CD14-positive monocyte (primary cell): ENCODE data around the gene DTX1. TPM values are rescaled to one million over a fixed set of nuclear protein-coding genes. Genes with fewer than 3 reads are reported as not detected.

Experiments used
- DNase-seq, 3 donors: peaks; one replicate each; pipeline ENCODE4 v3.0.0-alpha.2; 2011 to 2022
- H2AFZ ChIP-seq: 2 replicates; pipeline ENCODE4 v1.6.0; 2012; ENCODE audit warnings: mild to moderate bottlenecking, low read depth, low read length, inconsistent platforms; ENCODE audit not compliant: insufficient read depth, poor library complexity, severe bottlenecking
- H3K27ac ChIP-seq, 2 donors: 1 replicate in 1 of 2; 2 replicates in 1 of 2; pipeline ENCODE4 v1.5.1; 2012 to 2013; ENCODE audit warnings: low read length in 2 of 2, control low read depth in 1 of 2, inconsistent platforms in 1 of 2, low read depth in 1 of 2, mild to moderate bottlenecking in 1 of 2
- H3K27me3 ChIP-seq, 2 donors: one replicate each; pipeline versions ENCODE4 v1.6.0 to v1.6.1; 2011 to 2013; ENCODE audit warnings: low read length in 2 of 2; ENCODE audit not compliant: control insufficient read depth in 2 of 2, insufficient read depth in 2 of 2
- H3K36me3 ChIP-seq, 2 donors: replicated peaks in 1 of 2; 1 replicate in 1 of 2; 2 replicates in 1 of 2; pipeline versions ENCODE4 v1.5.1 to v1.6.1; 2012 to 2013; ENCODE audit warnings: low read length in 2 of 2, control low read depth in 1 of 2, inconsistent platforms in 1 of 2, mild to moderate bottlenecking in 1 of 2; ENCODE audit not compliant: insufficient read depth in 2 of 2, control insufficient read depth in 1 of 2
- H3K4me1 ChIP-seq, 2 donors: 1 replicate in 1 of 2; 2 replicates in 1 of 2; pipeline versions ENCODE4 v1.5.1 to v1.6.1; 2012 to 2013; ENCODE audit warnings: low read length in 2 of 2, control low read depth in 1 of 2, inconsistent platforms in 1 of 2, mild to moderate bottlenecking in 1 of 2, moderate library complexity in 1 of 2; ENCODE audit not compliant: insufficient read depth in 2 of 2, control insufficient read depth in 1 of 2
- H3K4me2 ChIP-seq: replicated peaks from 2 replicates; pipeline ENCODE3; 2012; ENCODE audit warnings: low read length, moderate library complexity, mild to moderate bottlenecking; ENCODE audit not compliant: poor library complexity, severe bottlenecking; ENCODE audit errors: extremely low read depth
- H3K4me3 ChIP-seq, 3 experiments: fragments of 200-600 bp in 1 of 3; sonication (generic) in 1 of 3; replicated peaks in 1 of 3; 1 replicate in 2 of 3; 2 replicates in 1 of 3; pipeline ENCODE4 v1.5.1; 2011 to 2013; ENCODE audit warnings: low read length in 3 of 3, mild to moderate bottlenecking in 3 of 3, control low read depth in 2 of 3, low read depth in 2 of 3, inconsistent platforms in 1 of 3, moderate library complexity in 1 of 3
- H3K79me2 ChIP-seq: 2 replicates; pipeline ENCODE4 v1.6.0; 2012; ENCODE audit warnings: mild to moderate bottlenecking, control low read depth, inconsistent platforms, low read length, moderate library complexity; ENCODE audit not compliant: insufficient read depth
- H3K9ac ChIP-seq: 2 replicates; pipeline ENCODE4 v1.6.0; 2017; ENCODE audit warnings: low read length, mild to moderate bottlenecking; ENCODE audit not compliant: insufficient read depth, poor library complexity, severe bottlenecking
- H3K9me3 ChIP-seq, 2 donors: replicated peaks in 1 of 2; 1 replicate in 1 of 2; 2 replicates in 1 of 2; pipeline versions ENCODE4 v1.5.1 to v1.6.1; 2012 to 2013; ENCODE audit warnings: low read length in 2 of 2, control low read depth in 1 of 2; ENCODE audit not compliant: control insufficient read depth in 1 of 2, insufficient read depth in 1 of 2
- H4K20me1 ChIP-seq: 2 replicates; pipeline ENCODE4 v1.6.0; 2012; ENCODE audit warnings: mild to moderate bottlenecking, low read length, control low read depth, moderate library complexity; ENCODE audit not compliant: insufficient read depth
- H3K27ac Mint-ChIP-seq, 7 donors: one replicate each; pipeline ENCODE4 v1.8.0; 2020; ENCODE audit warnings: mild to moderate bottlenecking in 7 of 7, mixed read lengths in 7 of 7, moderate library complexity in 6 of 7, inconsistent platforms in 2 of 7
- H3K27me3 Mint-ChIP-seq, 3 donors: one replicate each; pipeline ENCODE4 v1.8.0; 2021 to 2022; ENCODE audit warnings: low read depth in 3 of 3, mild to moderate bottlenecking in 3 of 3, mixed read lengths in 3 of 3, moderate library complexity in 3 of 3, inconsistent platforms in 1 of 3
- H3K36me3 Mint-ChIP-seq, 2 donors: one replicate each; pipeline ENCODE4 v1.8.0; 2020; ENCODE audit warnings: mixed read lengths in 2 of 2, inconsistent platforms in 1 of 2, mild to moderate bottlenecking in 1 of 2
- H3K4me1 Mint-ChIP-seq: one replicate; pipeline ENCODE4 v1.8.0; 2020; ENCODE audit warnings: mild to moderate bottlenecking, mixed read lengths
- H3K4me3 Mint-ChIP-seq, 2 donors: one replicate each; pipeline ENCODE4 v1.8.0; 2020; ENCODE audit warnings: mild to moderate bottlenecking in 2 of 2, mixed read lengths in 2 of 2, moderate library complexity in 1 of 2
- H3K9me3 Mint-ChIP-seq, 7 donors: one replicate each; pipeline ENCODE4 v1.8.0; 2020 to 2022; ENCODE audit warnings: mixed read lengths in 7 of 7, mild to moderate bottlenecking in 6 of 7, moderate library complexity in 6 of 7, inconsistent platforms in 2 of 7
- CTCF ChIP-seq: fragments of 200-600 bp; IDR thresholded peaks from one replicate; pipeline ENCODE4 v1.8.0; 2022; ENCODE audit warnings: antibody characterized with exemption, mild to moderate bottlenecking
- WGBS: methylation state at CpG from one replicate; pipeline ENCODE4 v1.1.5; 2013; ENCODE audit warnings: missing lambda C conversion rate; ENCODE audit not compliant: insufficient coverage; 5-methylcytosine and 5-hydroxymethylcytosine counted together
- intact Hi-C, 2 donors: fragments of 100-400 bp; cut with micrococcal nuclease; formaldehyde crosslinking; loops; one replicate each; pipeline versions ENCODE4 v1.15.0 to v1.15.1; 2023
- polyA plus RNA-seq, 3 donors: library from polyadenylated mRNA; depleted of rRNA in 1 of 3; unstranded in 2 of 3; stranded (reverse) in 1 of 3; fragments of 300-500 nt in 2 of 3; fragments of >200 nt in 1 of 3; fragmentation: Illumina TruSeq in 2 of 3; gene quantifications; 1 replicate in 2 of 3; 2 replicates in 1 of 3; pipeline ENCODE4 v1.2.3, GENCODE V29; 2012 to 2021

Gene DTX1
- polyA plus RNA-seq, 3 donors: 0.04 TPM; not detected in 1

DNA sequence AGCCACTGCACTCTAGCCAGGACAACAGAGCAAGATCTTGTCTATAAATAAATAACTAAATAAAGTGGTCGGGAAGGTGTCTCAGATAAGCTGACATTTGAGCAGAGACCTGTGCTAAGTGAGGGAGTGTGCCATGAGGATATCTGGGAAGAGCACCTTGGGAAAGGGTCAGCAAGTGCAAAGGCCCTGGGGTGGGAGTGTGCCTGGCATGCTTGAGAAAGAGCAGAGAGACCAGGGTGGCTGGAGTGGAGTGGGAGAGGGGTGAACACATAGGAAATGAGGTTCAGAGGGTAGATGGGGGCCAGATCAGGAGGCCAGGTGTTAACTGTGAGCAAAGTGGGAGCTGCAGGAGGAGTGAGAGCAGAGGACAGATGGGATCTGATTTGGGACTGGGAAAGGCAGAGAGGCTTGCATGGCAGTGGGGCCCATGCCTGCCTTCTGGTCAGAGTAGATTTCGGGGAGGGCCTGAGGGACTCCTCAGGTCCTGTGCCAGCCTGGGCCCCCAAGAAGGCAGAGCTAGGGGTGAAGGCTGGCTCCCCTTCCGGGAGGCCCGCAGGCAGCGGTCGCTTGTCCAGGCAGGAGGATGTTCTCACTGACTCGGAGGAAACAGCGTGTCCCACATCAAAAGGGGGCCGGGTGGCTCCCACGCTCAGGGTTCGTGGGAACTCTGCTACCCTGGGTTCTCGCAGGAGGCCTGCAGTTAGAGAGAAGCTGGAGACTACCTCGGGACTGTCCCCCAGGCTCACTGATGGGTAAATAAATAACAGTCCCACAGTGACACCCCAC lies 32.6 kb downstream of the DTX1 start:
- Histone ChIP-seq H3K27ac (no peak overlapping the region), H2AFZ (no peak overlapping the region), H4K20me1 (no peaks in the 10 kb centered on the region), H3K4me1 (no peaks in the 10 kb centered on the region), H3K9me3 (no peaks in the 10 kb centered on the region), H3K4me2 (no peak overlapping the region), H3K4me3 (no peak overlapping the region), H3K79me2 (no peaks in the 10 kb centered on the region), H3K36me3 (no peaks in the 10 kb centered on the region), H3K9ac (no peak overlapping the region), H3K27me3 (peaks cover 2 to 31% of the 10 kb centered on the region in 2 donors)
- Mint-ChIP-seq H3K4me1 (peaks cover 13% of the 10 kb centered on the region), H3K36me3 (no peaks in the 10 kb centered on the region), H3K27me3 (peaks cover 27 to 54% (median 36%) of the 10 kb centered on the region in 3 donors), H3K27ac (peak overlapping the region in 2 of 7 donors; percentile 26 to 34), H3K9me3 (peaks cover 0 to 5% (median 0%) of the 10 kb centered on the region in 7 donors), H3K4me3 (no peak overlapping the region)
- no peak for DNase-seq
- TF ChIP-seq CTCF: no peak
- intact Hi-C loops: no loop called here
- WGBS: 95% methylated on average over 10 of the region's 13 CpGs

- no peak overlapping the region for H3K27ac ChIP-seq
- no peak overlapping the region for H3K4me2 ChIP-seq
- no peaks in the 10 kb centered on the region for H3K4me1 ChIP-seq
- peak overlapping the region in 1 of 7 donors; percentile 42 for H3K27ac Mint-ChIP-seq
- H3K4me1 Mint-ChIP-seq: peaks cover 13% of the 10 kb centered on the region
- intact Hi-C loops: no loop called here
- no peak for TF ChIP-seq CTCF
- no peak overlapping the region for H3K4me3 Mint-ChIP-seq
- H3K4me3 ChIP-seq: no peak overlapping the region
- H3K27me3 ChIP-seq: peaks cover 2 to 31% of the 10 kb centered on the region in 2 donors
- no peaks in the 10 kb centered on the region for H3K36me3 ChIP-seq
- no peak overlapping the region for H2AFZ ChIP-seq
- H3K27me3 Mint-ChIP-seq: peaks cover 27 to 53% (median 36%) of the 10 kb centered on the region in 3 donors
- H3K9ac ChIP-seq: no peak overlapping the region
- peaks cover 0 to 5% (median 0%) of the 10 kb centered on the region in 7 donors for H3K9me3 Mint-ChIP-seq
- H3K36me3 Mint-ChIP-seq: no peaks in the 10 kb centered on the region
- no peaks in the 10 kb centered on the region for H3K9me3 ChIP-seq
- no peaks in the 10 kb centered on the region for H3K79me2 ChIP-seq
- H4K20me1 ChIP-seq: no peaks in the 10 kb centered on the region
- DNase-seq: no peak
Observed at GRCh38 chr12:113089839-113090238, 33.3 kb downstream of the DTX1 start.
